HepG2 (cell line): ENCODE results near the gene BRPF1. TPM values are rescaled to one million over a fixed set of nuclear protein-coding genes. Genes with fewer than 3 reads are reported as not detected.

ENCODE experiments used
- CBX5 ChIP-seq: sonication (generic); formaldehyde crosslinking; IDR thresholded peaks from 2 replicates; pipeline ENCODE4 v1.4.0; 2020; ENCODE audit warnings: missing genetic modification reagents, borderline replicate concordance
- DNMT1 ChIP-seq: sonication (generic); formaldehyde crosslinking; IDR thresholded peaks from 2 replicates; pipeline ENCODE4 v1.5.1; 2020; ENCODE audit warnings: mild to moderate bottlenecking, missing genetic modification reagents
- FOSL2 ChIP-seq: sonication (generic); formaldehyde crosslinking; IDR thresholded peaks from 2 replicates; pipeline ENCODE4 v1.4.0; 2020; ENCODE audit warnings: missing genetic modification reagents
- HES4 ChIP-seq: sonication (generic); formaldehyde crosslinking; IDR thresholded peaks from 2 replicates; pipeline ENCODE4 v1.9.0; 2021; ENCODE audit warnings: mild to moderate bottlenecking, missing genetic modification reagents, borderline replicate concordance
- KLF12 ChIP-seq: sonication (generic); formaldehyde crosslinking; IDR thresholded peaks from 2 replicates; pipeline ENCODE4 v1.4.0; 2020; ENCODE audit warnings: missing genetic modification reagents, borderline replicate concordance
- MEIS1 ChIP-seq: sonication (generic); formaldehyde crosslinking; IDR thresholded peaks from 2 replicates; pipeline ENCODE4 v1.9.0; 2021; ENCODE audit warnings: mild to moderate bottlenecking, missing genetic modification reagents, moderate library complexity, borderline replicate concordance
- RELA ChIP-seq: sonication (generic); formaldehyde crosslinking; IDR thresholded peaks from 2 replicates; pipeline ENCODE4 v1.4.0; 2020; ENCODE audit warnings: missing genetic modification reagents
- SP140L ChIP-seq: sonication (generic); formaldehyde crosslinking; IDR thresholded peaks from 2 replicates; pipeline ENCODE4 v1.4.0; 2020; ENCODE audit warnings: missing genetic modification reagents, borderline replicate concordance
- TEAD3 ChIP-seq: optimal IDR thresholded peaks from 2 replicates; pipeline ENCODE3; 2016; ENCODE audit warnings: borderline replicate concordance
- ZFX ChIP-seq: sonication (generic); formaldehyde crosslinking; IDR thresholded peaks from 2 replicates; pipeline ENCODE4 v1.4.0; 2020; ENCODE audit warnings: mild to moderate bottlenecking, low read depth, missing genetic modification reagents, moderate library complexity
- ZNF143 ChIP-seq: sonication (generic); formaldehyde crosslinking; IDR thresholded peaks from 2 replicates; pipeline ENCODE4 v1.4.0; 2020; ENCODE audit warnings: missing genetic modification reagents
- ZNF225 ChIP-seq: sonication (generic); formaldehyde crosslinking; IDR thresholded peaks from 2 replicates; pipeline ENCODE4 v1.4.0; 2020; ENCODE audit warnings: mild to moderate bottlenecking, missing genetic modification reagents
- ZNF430 ChIP-seq: sonication (generic); formaldehyde crosslinking; IDR thresholded peaks from 2 replicates; pipeline ENCODE4 v1.9.0; 2021; ENCODE audit warnings: mild to moderate bottlenecking, missing genetic modification reagents
- ZNF879 ChIP-seq: sonication (generic); formaldehyde crosslinking; IDR thresholded peaks from 2 replicates; pipeline ENCODE4 v1.8.1; 2023; ENCODE audit warnings: missing genetic modification reagents
- polyA plus RNA-seq, 8 experiments: library from polyadenylated mRNA; depleted of rRNA in 3 of 8; stranded (reverse) in 7 of 8; unstranded in 1 of 8; fragments of >200 nt; fragmentation: Illumina TruSeq in 4 of 8; extraction: Trizol in 4 of 8; gene quantifications; 2 replicates each; pipeline versions ENCODE4 v1.2.1 to v1.2.3, GENCODE V29; 2011 to 2016; ENCODE audit warnings: low read depth in 4 of 8, missing spikeins in 1 of 8, mixed read lengths in 1 of 8; ENCODE audit not compliant: insufficient read depth in 1 of 8
- total RNA-seq, 5 experiments: library from RNA; depleted of rRNA; stranded (reverse); fragments of >200 nt; fragmentation: Illumina TruSeq; extraction: Trizol; gene quantifications; 2 replicates each; pipeline ENCODE4 v1.2.3, GENCODE V29; 2016; ENCODE audit warnings: low read depth in 1 of 5
- TF ChIP-seq, protein P1 (sequence below): sonication (generic); formaldehyde crosslinking; IDR thresholded peaks from 2 replicates; pipeline ENCODE4 v1.4.0; 2020; ENCODE audit warnings: mild to moderate bottlenecking, missing genetic modification reagents, borderline replicate concordance
- TF ChIP-seq, protein P2 (sequence below): sonication (generic); formaldehyde crosslinking; IDR thresholded peaks from 2 replicates; pipeline ENCODE4 v1.5.0; 2020; ENCODE audit warnings: missing genetic modification reagents, mild to moderate bottlenecking, borderline replicate concordance
- TF ChIP-seq, protein P3 (sequence below): sonication (generic); formaldehyde crosslinking; conservative IDR thresholded peaks from 2 replicates; pipeline ENCODE4 v1.4.0; 2020; ENCODE audit warnings: missing genetic modification reagents
- TF ChIP-seq, protein P4 (sequence below), 2 experiments: fragments of 450-650 bp in 1 of 2; sonication (generic) in 1 of 2; formaldehyde crosslinking; IDR thresholded peaks; 2 replicates each; pipeline versions ENCODE4 v1.5.0 to v1.8.0; 2020 to 2022; ENCODE audit warnings: mild to moderate bottlenecking in 1 of 2, missing genetic modification reagents in 1 of 2
- TF ChIP-seq, protein P5 (sequence below): sonication (generic); formaldehyde crosslinking; IDR thresholded peaks from 2 replicates; pipeline ENCODE4 v1.5.0; 2020; ENCODE audit warnings: missing genetic modification reagents

Gene BRPF1
- total and polyA plus RNA-seq, 2 of the 13 experiments (the other 11 are each of a cell fraction or from before 2014, with no cell fraction given): 7.3 to 10.0 TPM

DNA sequence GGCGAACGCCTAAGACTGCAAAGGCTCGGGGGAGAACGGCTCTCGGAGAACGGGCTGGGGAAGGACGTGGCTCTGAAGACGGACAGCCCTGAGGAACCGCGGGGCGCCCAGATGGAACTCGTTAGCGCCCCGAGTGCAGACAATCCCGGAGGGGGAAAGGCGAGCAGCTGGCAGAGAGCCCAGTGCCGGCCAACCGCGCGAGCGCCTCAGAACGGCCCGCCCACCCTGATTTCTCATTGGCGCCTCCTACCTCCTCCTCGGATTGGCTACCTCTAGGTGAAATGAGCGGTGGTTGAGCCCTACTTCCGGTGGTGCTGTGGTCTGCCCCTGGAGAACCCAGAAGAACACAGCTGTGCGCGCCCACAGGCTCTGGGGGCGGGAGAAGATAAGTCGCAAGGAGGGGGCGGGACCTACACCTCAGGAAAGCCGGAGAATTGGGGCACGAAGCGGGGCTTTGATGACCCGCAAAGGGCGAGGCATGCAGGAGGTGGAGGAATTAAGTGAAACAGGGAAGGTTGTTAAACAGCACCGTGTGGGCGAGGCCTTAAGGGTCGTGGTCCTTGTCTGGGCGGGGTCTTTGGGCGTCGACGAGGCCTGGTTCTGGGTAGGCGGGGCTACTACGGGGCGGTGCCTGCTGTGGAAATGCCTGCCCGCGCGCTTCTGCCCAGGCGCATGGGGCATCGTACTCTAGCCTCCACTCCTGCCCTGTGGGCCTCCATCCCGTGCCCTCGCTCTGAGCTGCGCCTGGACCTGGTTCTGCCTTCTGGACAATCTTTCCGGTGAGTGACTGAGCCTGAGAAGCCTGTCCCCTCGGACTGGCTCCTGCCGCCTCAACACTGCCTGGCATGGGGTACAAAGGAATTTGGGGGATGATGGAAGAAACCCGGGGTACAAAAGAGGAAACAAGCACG, 18.4 kb downstream of the BRPF1 start, which contains the start of gene OGG1 (continued):
- TF ChIP-seq, protein P1, sequence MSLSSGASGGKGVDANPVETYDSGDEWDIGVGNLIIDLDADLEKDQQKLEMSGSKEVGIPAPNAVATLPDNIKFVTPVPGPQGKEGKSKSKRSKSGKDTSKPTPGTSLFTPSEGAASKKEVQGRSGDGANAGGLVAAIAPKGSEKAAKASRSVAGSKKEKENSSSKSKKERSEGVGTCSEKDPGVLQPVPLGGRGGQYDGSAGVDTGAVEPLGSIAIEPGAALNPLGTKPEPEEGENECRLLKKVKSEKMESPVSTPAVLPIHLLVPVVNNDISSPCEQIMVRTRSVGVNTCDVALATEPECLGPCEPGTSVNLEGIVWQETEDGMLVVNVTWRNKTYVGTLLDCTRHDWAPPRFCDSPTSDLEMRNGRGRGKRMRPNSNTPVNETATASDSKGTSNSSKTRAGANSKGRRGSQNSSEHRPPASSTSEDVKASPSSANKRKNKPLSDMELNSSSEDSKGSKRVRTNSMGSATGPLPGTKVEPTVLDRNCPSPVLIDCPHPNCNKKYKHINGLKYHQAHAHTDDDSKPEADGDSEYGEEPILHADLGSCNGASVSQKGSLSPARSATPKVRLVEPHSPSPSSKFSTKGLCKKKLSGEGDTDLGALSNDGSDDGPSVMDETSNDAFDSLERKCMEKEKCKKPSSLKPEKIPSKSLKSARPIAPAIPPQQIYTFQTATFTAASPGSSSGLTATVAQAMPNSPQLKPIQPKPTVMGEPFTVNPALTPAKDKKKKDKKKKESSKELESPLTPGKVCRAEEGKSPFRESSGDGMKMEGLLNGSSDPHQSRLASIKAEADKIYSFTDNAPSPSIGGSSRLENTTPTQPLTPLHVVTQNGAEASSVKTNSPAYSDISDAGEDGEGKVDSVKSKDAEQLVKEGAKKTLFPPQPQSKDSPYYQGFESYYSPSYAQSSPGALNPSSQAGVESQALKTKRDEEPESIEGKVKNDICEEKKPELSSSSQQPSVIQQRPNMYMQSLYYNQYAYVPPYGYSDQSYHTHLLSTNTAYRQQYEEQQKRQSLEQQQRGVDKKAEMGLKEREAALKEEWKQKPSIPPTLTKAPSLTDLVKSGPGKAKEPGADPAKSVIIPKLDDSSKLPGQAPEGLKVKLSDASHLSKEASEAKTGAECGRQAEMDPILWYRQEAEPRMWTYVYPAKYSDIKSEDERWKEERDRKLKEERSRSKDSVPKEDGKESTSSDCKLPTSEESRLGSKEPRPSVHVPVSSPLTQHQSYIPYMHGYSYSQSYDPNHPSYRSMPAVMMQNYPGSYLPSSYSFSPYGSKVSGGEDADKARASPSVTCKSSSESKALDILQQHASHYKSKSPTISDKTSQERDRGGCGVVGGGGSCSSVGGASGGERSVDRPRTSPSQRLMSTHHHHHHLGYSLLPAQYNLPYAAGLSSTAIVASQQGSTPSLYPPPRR (CRISPR knock-in tag): peak; percentile 43; the same call in 1 of the 2 replicates
- TF ChIP-seq SP140L (CRISPR knock-in tag): no peak
- TF ChIP-seq, protein P2, sequence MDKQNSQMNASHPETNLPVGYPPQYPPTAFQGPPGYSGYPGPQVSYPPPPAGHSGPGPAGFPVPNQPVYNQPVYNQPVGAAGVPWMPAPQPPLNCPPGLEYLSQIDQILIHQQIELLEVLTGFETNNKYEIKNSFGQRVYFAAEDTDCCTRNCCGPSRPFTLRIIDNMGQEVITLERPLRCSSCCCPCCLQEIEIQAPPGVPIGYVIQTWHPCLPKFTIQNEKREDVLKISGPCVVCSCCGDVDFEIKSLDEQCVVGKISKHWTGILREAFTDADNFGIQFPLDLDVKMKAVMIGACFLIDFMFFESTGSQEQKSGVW: no peak
- TF ChIP-seq RELA (CRISPR knock-in tag): no peak
- peak; percentile 62; the same call in 1 of the 2 replicates for TF ChIP-seq ZNF225 (CRISPR knock-in tag)
- 0 out of 2 replicates have a peak, but pooled peaks have one; percentile 36 for TF ChIP-seq HES4 (CRISPR knock-in tag)
- no peak for TF ChIP-seq DNMT1
- TF ChIP-seq ZNF143: no peak; the same call in 1 of the 2 replicates
- TF ChIP-seq CBX5 (CRISPR knock-in tag): no peak; the same call in 1 of the 2 replicates
- TF ChIP-seq TEAD3 (CRISPR knock-in tag): peak; percentile 34
- TF ChIP-seq MEIS1: peak; percentile 35; the same call in 1 of the 2 replicates
- 0 out of 2 replicates have a peak, but pooled peaks have one; percentile 4 for TF ChIP-seq FOSL2
- no peak for TF ChIP-seq ZNF430 (CRISPR knock-in tag)
- TF ChIP-seq, protein P3, sequence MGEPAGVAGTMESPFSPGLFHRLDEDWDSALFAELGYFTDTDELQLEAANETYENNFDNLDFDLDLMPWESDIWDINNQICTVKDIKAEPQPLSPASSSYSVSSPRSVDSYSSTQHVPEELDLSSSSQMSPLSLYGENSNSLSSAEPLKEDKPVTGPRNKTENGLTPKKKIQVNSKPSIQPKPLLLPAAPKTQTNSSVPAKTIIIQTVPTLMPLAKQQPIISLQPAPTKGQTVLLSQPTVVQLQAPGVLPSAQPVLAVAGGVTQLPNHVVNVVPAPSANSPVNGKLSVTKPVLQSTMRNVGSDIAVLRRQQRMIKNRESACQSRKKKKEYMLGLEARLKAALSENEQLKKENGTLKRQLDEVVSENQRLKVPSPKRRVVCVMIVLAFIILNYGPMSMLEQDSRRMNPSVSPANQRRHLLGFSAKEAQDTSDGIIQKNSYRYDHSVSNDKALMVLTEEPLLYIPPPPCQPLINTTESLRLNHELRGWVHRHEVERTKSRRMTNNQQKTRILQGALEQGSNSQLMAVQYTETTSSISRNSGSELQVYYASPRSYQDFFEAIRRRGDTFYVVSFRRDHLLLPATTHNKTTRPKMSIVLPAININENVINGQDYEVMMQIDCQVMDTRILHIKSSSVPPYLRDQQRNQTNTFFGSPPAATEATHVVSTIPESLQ: no peak
- peak; percentile 88 for TF ChIP-seq ZFX
- peak; percentile 34; the same call in 1 of the 2 replicates for TF ChIP-seq ZNF879
- TF ChIP-seq, protein P4, sequence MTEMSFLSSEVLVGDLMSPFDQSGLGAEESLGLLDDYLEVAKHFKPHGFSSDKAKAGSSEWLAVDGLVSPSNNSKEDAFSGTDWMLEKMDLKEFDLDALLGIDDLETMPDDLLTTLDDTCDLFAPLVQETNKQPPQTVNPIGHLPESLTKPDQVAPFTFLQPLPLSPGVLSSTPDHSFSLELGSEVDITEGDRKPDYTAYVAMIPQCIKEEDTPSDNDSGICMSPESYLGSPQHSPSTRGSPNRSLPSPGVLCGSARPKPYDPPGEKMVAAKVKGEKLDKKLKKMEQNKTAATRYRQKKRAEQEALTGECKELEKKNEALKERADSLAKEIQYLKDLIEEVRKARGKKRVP (CRISPR knock-in tag; IDR thresholded peaks at IDR 0.05): no peak
- TF ChIP-seq, protein P5, sequence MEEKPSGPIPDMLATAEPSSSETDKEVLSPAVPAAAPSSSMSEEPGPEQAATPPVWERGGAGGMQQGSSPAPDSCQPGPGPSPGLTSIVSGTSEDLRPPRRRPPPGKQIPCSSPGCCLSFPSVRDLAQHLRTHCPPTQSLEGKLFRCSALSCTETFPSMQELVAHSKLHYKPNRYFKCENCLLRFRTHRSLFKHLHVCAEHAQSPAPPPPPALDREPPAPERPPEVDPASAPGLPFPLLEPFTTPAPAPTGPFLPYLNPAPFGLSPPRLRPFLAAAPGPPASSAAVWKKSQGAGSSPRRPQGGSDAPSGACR (CRISPR knock-in tag): no peak
- peak; percentile 56; the same call in 1 of the 2 replicates for TF ChIP-seq KLF12 (CRISPR knock-in tag)
